HepG2 (cell line): ENCODE results near the gene DIS3L2. TPM values are rescaled to one million over a fixed set of nuclear protein-coding genes. Genes with fewer than 3 reads are reported as not detected.
"Not testable (repeated sequence)": the region's sequence is repeated elsewhere in the genome, so short reads cannot be mapped to it uniquely, and the experiment has no call there.

Source experiments
- ATAC-seq: fragments of 200-7000 bp; cut with Tn5 transposase; 3 replicates; pipeline ENCODE4 v1.9.1; 2020; ENCODE audit warnings: mild to moderate bottlenecking, moderate library complexity
- BruUV-seq: library from RNA; stranded (reverse); fragments of 400-500 nt; replicated peaks from 2 replicates; lab custom pipeline; 2021; lab: Mats Ljungman, UMichigan
- CTCF ChIA-PET: fragments of 300-600 bp; formaldehyde crosslinking; extraction: SDS; loops from one replicate; lab custom pipeline; 2021; ENCODE audit warnings: low total read pairs, inconsistent platforms, low intra/inter-chr PET ratio; lab: Yijun Ruan, JAX
- POLR2A ChIA-PET: fragments of 350-600 bp; sonication (Branson Sonifier 250); formaldehyde crosslinking; loops from one replicate; lab custom pipeline; 2020; ENCODE audit warnings: antibody characterized with exemption, inconsistent platforms; lab: Yijun Ruan, JAX
- DNase-seq: peaks from one replicate; pipeline ENCODE4 v3.0.0-alpha.2; 2015; ENCODE audit warnings: low spot score
- FAIRE-seq: peaks from 3 replicates; lab custom pipeline; 2011; peaks lifted over from hg19 to GRCh38; lab: Jason Lieb, UNC
- H2AFZ ChIP-seq: one replicate; pipeline ENCODE4 v1.6.1; 2011; ENCODE audit warnings: low read length, inconsistent platforms
- H3K27ac ChIP-seq: fragments of 300-600 bp; 3 replicates; pipeline ENCODE4 v1.8.0; 2011; ENCODE audit warnings: mixed run types, mild to moderate bottlenecking, mixed read lengths, low read length, inconsistent platforms; ENCODE audit not compliant: insufficient read depth; ENCODE audit errors: extremely low read length
- H3K27me3 ChIP-seq, 2 experiments: fragments of 200-600 bp in 1 of 2; 2 replicates in 1 of 2; 3 replicates in 1 of 2; pipeline versions ENCODE4 v1.6.0 to v1.8.0; 2011; ENCODE audit warnings: low read length in 2 of 2, mild to moderate bottlenecking in 2 of 2, moderate library complexity in 2 of 2, inconsistent platforms in 1 of 2; ENCODE audit not compliant: insufficient read depth in 2 of 2, control insufficient read depth in 1 of 2
- H3K36me3 ChIP-seq, 2 experiments: fragments of 200-600 bp in 1 of 2; replicated peaks in 1 of 2; 2 replicates in 1 of 2; 3 replicates in 1 of 2; pipeline versions ENCODE4 v1.5.1 to v1.8.0; 2011; ENCODE audit warnings: low read length in 2 of 2, inconsistent platforms in 1 of 2; ENCODE audit not compliant: insufficient read depth in 2 of 2, control insufficient read depth in 1 of 2
- H3K4me1 ChIP-seq: 2 replicates; pipeline ENCODE4 v1.5.1; 2012; ENCODE audit warnings: low read length, inconsistent platforms; ENCODE audit not compliant: insufficient read depth
- H3K4me2 ChIP-seq: 2 replicates; pipeline ENCODE4 v1.6.0; 2011; ENCODE audit warnings: low read depth, low read length, inconsistent platforms
- H3K4me3 ChIP-seq, 3 experiments: fragments of 200-600 bp in 1 of 3; sonication (generic), shearing (Covaris generic) in 1 of 3; replicated peaks in 1 of 3; 2 replicates each; pipeline ENCODE4 v1.5.1; 2011 to 2016; ENCODE audit warnings: low read length in 3 of 3, inconsistent platforms in 2 of 3, low read depth in 2 of 3, mild to moderate bottlenecking in 2 of 3, control low read depth in 1 of 3, mixed read lengths in 1 of 3; ENCODE audit not compliant: insufficient read depth in 1 of 3
- H3K79me2 ChIP-seq: one replicate; pipeline ENCODE4 v1.6.1; 2011; ENCODE audit warnings: low read length, inconsistent platforms; ENCODE audit not compliant: insufficient read depth
- H3K9ac ChIP-seq: 2 replicates; pipeline ENCODE4 v1.6.0; 2011; ENCODE audit warnings: mild to moderate bottlenecking, low read depth, low read length, inconsistent platforms; ENCODE audit not compliant: insufficient read depth
- H3K9me3 ChIP-seq: 2 replicates; pipeline ENCODE4 v1.5.1; 2012; ENCODE audit warnings: mild to moderate bottlenecking, low read length
- H4K20me1 ChIP-seq: 2 replicates; pipeline ENCODE4 v1.6.0; 2011; ENCODE audit warnings: inconsistent platforms, mild to moderate bottlenecking, low read length, moderate library complexity; ENCODE audit not compliant: insufficient read depth
- GABPB1 ChIP-seq: IDR thresholded peaks from 2 replicates; pipeline ENCODE4 v1.6.1; 2016; ENCODE audit warnings: mild to moderate bottlenecking, missing genetic modification reagents, moderate library complexity, missing compliant biosample characterization
- HNF4A ChIP-seq: sonication (generic); formaldehyde crosslinking; IDR thresholded peaks from 2 replicates; pipeline ENCODE4 v1.4.0; 2020; ENCODE audit warnings: missing genetic modification reagents
- NR2F1 ChIP-seq, 2 experiments: fragments of 450-650 bp in 1 of 2; formaldehyde crosslinking in 1 of 2; IDR thresholded peaks; 2 replicates each; pipeline versions ENCODE4 v1.5.0 to v1.6.1; 2016 to 2020; ENCODE audit warnings: mild to moderate bottlenecking in 1 of 2, missing compliant biosample characterization in 1 of 2, missing genetic modification reagents in 1 of 2, moderate library complexity in 1 of 2
- NR2F6 ChIP-seq, 2 experiments: IDR thresholded peaks; 2 replicates each; pipeline ENCODE4 v1.6.1; 2016; ENCODE audit warnings: antibody characterized with exemption in 1 of 2, mild to moderate bottlenecking in 1 of 2
- RARA ChIP-seq: IDR thresholded peaks from 2 replicates; pipeline ENCODE4 v1.6.1; 2016; ENCODE audit warnings: missing genetic modification reagents, missing compliant biosample characterization
- RXRB ChIP-seq: IDR thresholded peaks from 2 replicates; pipeline ENCODE4 v1.6.1; 2016; ENCODE audit warnings: borderline replicate concordance, missing genetic modification reagents, missing compliant biosample characterization
- SAP130 ChIP-seq: IDR thresholded peaks from 2 replicates; pipeline ENCODE4 v1.6.1; 2016; ENCODE audit warnings: low read depth
- ZFY ChIP-seq: sonication (generic); formaldehyde crosslinking; IDR thresholded peaks from 2 replicates; pipeline ENCODE4 v1.4.0; 2020; ENCODE audit warnings: missing genetic modification reagents
- ZNF263 ChIP-seq: sonication (generic); formaldehyde crosslinking; IDR thresholded peaks from 2 replicates; pipeline ENCODE4 v1.4.0; 2020; ENCODE audit warnings: missing genetic modification reagents
- ZNF264 ChIP-seq: sonication (generic); formaldehyde crosslinking; IDR thresholded peaks from 2 replicates; pipeline ENCODE4 v1.4.0; 2020; ENCODE audit warnings: missing genetic modification reagents
- ZSCAN25 ChIP-seq: sonication (generic); formaldehyde crosslinking; IDR thresholded peaks from 2 replicates; pipeline ENCODE4 v1.8.0; 2022; ENCODE audit warnings: mild to moderate bottlenecking, missing genetic modification reagents
- WGBS: methylation state at CpG from one replicate; pipeline ENCODE4 v1.1.6; 2017; ENCODE audit warnings: low lambda C conversion rate; 5-methylcytosine and 5-hydroxymethylcytosine counted together
- in situ Hi-C: cut with HindIII; loops from 2 replicates; pipeline ENCODE4 v1.10.0; 2017; ENCODE audit warnings: low pct_unique_long_range_greater_than_20kb; ENCODE audit not compliant: extremely low pct_ligation_motif_present
- intact Hi-C: fragments of 100-400 bp; cut with micrococcal nuclease; formaldehyde crosslinking; loops from one replicate; pipeline ENCODE4 v1.10.0; 2022; ENCODE audit not compliant: unreplicated experiment
- polyA plus RNA-seq, 8 experiments: library from polyadenylated mRNA; depleted of rRNA in 3 of 8; stranded (reverse) in 7 of 8; unstranded in 1 of 8; fragments of >200 nt; fragmentation: Illumina TruSeq in 4 of 8; extraction: Trizol in 4 of 8; gene quantifications; 2 replicates each; pipeline versions ENCODE4 v1.2.1 to v1.2.3, GENCODE V29; 2011 to 2016; ENCODE audit warnings: low read depth in 4 of 8, missing spikeins in 1 of 8, mixed read lengths in 1 of 8; ENCODE audit not compliant: insufficient read depth in 1 of 8
- total RNA-seq, 5 experiments: library from RNA; depleted of rRNA; stranded (reverse); fragments of >200 nt; fragmentation: Illumina TruSeq; extraction: Trizol; gene quantifications; 2 replicates each; pipeline ENCODE4 v1.2.3, GENCODE V29; 2016; ENCODE audit warnings: low read depth in 1 of 5
- TF ChIP-seq, protein P1 (sequence below): sonication (generic); formaldehyde crosslinking; IDR thresholded peaks from 2 replicates; pipeline ENCODE4 v1.9.0; 2022; ENCODE audit warnings: missing genetic modification reagents, mild to moderate bottlenecking, borderline replicate concordance
- TF ChIP-seq, protein P2 (sequence below): sonication (generic); formaldehyde crosslinking; conservative IDR thresholded peaks from 2 replicates; pipeline ENCODE4 v1.4.0; 2020; ENCODE audit warnings: missing genetic modification reagents
- TF ChIP-seq, protein P3 (sequence below): sonication (generic); formaldehyde crosslinking; IDR thresholded peaks from 2 replicates; pipeline ENCODE4 v1.5.1; 2020; ENCODE audit warnings: mild to moderate bottlenecking, missing genetic modification reagents, moderate library complexity

The DIS3L2 gene
- total and polyA plus RNA-seq, 2 of the 13 experiments (the other 11 are each of a cell fraction or from before 2014, with no cell fraction given): 7.0 to 23.9 TPM

DNA sequence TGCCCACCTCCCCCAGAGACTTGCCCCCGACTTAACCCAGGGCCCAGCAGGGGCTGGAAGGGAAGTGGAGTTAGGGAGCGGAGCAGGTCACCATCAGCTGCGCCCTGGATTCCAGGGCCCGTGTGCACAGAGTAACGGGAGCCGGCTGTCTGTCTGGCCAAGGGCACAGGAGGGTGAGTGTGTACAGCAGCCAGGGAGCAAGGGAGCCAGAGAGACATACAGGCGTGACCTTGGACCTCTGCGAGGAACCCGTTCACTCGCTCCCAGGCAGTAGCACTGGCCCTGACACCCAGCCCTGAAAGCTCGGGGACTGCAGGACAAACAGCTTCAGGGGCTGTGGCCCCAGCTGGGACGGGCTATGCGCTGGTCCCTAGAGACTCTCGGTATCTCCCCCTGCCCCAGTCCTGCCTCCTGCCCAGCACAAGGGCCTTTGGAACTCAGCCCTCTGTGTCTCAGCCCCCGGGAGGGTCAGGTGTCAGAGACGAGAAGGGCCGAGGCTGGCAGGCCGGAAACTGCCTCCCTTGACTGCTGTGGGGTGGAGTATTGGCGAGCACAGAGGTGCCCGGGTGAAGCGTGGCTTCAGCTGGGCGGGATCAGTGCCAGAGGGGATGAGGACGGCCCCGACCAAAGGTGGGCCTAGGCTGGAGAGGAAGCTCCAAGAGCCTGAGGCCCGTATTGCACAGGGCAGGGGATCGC is 370.9 kb downstream of the DIS3L2 start:
- H3K4me3 ChIP-seq; H3K36me3 ChIP-seq; H3K27ac ChIP-seq; BruUV-seq; in situ Hi-C loops; H2AFZ ChIP-seq; H3K4me1 ChIP-seq; POLR2A ChIA-PET; H4K20me1 ChIP-seq; H3K9me3 ChIP-seq; CTCF ChIA-PET; H3K9ac ChIP-seq; H3K79me2 ChIP-seq; intact Hi-C loops; H3K27me3 ChIP-seq; TF ChIP-seq NR2F6 (IDR thresholded peaks at IDR 0.05): not testable (repeated sequence)
- DNase-seq (peak; percentile 46), FAIRE-seq (peak; percentile 100), ATAC-seq (peak; percentile 89)
- WGBS: 22% methylated on average over 8 of the region's 26 CpGs
- TF ChIP-seq ZNF263 (CRISPR knock-in tag): peak; percentile 79; the same call in 1 of the 2 replicates
- 0 out of 2 replicates have a peak, but pooled peaks have one; percentile 23 for TF ChIP-seq ZSCAN25 (CRISPR knock-in tag)
- 0 out of 2 replicates have a peak, but pooled peaks have one; percentile 25 for TF ChIP-seq ZNF264
- TF ChIP-seq HNF4A (CRISPR knock-in tag): peak; percentile 47
- TF ChIP-seq, protein P1, sequence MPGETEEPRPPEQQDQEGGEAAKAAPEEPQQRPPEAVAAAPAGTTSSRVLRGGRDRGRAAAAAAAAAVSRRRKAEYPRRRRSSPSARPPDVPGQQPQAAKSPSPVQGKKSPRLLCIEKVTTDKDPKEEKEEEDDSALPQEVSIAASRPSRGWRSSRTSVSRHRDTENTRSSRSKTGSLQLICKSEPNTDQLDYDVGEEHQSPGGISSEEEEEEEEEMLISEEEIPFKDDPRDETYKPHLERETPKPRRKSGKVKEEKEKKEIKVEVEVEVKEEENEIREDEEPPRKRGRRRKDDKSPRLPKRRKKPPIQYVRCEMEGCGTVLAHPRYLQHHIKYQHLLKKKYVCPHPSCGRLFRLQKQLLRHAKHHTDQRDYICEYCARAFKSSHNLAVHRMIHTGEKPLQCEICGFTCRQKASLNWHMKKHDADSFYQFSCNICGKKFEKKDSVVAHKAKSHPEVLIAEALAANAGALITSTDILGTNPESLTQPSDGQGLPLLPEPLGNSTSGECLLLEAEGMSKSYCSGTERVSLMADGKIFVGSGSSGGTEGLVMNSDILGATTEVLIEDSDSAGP (CRISPR knock-in tag): 0 out of 2 replicates have a peak, but pooled peaks have one; percentile 16
- peak in 1 of 2 experiments; percentile 43; a peak in 1 of 4 replicates for TF ChIP-seq NR2F1 (CRISPR knock-in tag; IDR thresholded peaks at IDR 0.05)
- peak; percentile 17; the same call in 1 of the 2 replicates for TF ChIP-seq RXRB (CRISPR knock-in tag)
- peak; percentile 45; the same call in 1 of the 2 replicates for TF ChIP-seq ZFY (CRISPR knock-in tag)
- TF ChIP-seq, protein P2, sequence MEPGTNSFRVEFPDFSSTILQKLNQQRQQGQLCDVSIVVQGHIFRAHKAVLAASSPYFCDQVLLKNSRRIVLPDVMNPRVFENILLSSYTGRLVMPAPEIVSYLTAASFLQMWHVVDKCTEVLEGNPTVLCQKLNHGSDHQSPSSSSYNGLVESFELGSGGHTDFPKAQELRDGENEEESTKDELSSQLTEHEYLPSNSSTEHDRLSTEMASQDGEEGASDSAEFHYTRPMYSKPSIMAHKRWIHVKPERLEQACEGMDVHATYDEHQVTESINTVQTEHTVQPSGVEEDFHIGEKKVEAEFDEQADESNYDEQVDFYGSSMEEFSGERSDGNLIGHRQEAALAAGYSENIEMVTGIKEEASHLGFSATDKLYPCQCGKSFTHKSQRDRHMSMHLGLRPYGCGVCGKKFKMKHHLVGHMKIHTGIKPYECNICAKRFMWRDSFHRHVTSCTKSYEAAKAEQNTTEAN (CRISPR knock-in tag): peak; percentile 78
- TF ChIP-seq, protein P3, sequence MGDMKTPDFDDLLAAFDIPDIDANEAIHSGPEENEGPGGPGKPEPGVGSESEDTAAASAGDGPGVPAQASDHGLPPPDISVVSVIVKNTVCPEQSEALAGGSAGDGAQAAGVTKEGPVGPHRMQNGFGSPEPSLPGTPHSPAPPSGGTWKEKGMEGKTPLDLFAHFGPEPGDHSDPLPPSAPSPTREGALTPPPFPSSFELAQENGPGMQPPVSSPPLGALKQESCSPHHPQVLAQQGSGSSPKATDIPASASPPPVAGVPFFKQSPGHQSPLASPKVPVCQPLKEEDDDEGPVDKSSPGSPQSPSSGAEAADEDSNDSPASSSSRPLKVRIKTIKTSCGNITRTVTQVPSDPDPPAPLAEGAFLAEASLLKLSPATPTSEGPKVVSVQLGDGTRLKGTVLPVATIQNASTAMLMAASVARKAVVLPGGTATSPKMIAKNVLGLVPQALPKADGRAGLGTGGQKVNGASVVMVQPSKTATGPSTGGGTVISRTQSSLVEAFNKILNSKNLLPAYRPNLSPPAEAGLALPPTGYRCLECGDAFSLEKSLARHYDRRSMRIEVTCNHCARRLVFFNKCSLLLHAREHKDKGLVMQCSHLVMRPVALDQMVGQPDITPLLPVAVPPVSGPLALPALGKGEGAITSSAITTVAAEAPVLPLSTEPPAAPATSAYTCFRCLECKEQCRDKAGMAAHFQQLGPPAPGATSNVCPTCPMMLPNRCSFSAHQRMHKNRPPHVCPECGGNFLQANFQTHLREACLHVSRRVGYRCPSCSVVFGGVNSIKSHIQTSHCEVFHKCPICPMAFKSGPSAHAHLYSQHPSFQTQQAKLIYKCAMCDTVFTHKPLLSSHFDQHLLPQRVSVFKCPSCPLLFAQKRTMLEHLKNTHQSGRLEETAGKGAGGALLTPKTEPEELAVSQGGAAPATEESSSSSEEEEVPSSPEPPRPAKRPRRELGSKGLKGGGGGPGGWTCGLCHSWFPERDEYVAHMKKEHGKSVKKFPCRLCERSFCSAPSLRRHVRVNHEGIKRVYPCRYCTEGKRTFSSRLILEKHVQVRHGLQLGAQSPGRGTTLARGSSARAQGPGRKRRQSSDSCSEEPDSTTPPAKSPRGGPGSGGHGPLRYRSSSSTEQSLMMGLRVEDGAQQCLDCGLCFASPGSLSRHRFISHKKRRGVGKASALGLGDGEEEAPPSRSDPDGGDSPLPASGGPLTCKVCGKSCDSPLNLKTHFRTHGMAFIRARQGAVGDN (CRISPR knock-in tag): peak; percentile 47
- TF ChIP-seq SAP130 (CRISPR knock-in tag): peak; percentile 25; the same call in 1 of the 2 replicates
- 0 out of 2 replicates have a peak, but pooled peaks have one; percentile 30 for TF ChIP-seq GABPB1 (CRISPR knock-in tag)
- TF ChIP-seq NR2F6 (CRISPR knock-in tag; IDR thresholded peaks at IDR 0.05): peak; percentile 78
- TF ChIP-seq RARA: peak; percentile 39; the same call in 1 of the 2 replicates
- peak overlapping the region; percentile 21; the same call in 1 of the 2 replicates for H3K4me2 ChIP-seq
